Measurements from ENCODE around the gene GPBP1L1. TPM values are rescaled to one million over a fixed set of nuclear protein-coding genes. Genes with fewer than 3 reads are reported as not detected.

The GPBP1L1 gene
- total and polyA plus RNA-seq, 2 of the 4 experiments (the other 2 are of a cell fraction): 31.5 to 57.4 TPM

DNA sequence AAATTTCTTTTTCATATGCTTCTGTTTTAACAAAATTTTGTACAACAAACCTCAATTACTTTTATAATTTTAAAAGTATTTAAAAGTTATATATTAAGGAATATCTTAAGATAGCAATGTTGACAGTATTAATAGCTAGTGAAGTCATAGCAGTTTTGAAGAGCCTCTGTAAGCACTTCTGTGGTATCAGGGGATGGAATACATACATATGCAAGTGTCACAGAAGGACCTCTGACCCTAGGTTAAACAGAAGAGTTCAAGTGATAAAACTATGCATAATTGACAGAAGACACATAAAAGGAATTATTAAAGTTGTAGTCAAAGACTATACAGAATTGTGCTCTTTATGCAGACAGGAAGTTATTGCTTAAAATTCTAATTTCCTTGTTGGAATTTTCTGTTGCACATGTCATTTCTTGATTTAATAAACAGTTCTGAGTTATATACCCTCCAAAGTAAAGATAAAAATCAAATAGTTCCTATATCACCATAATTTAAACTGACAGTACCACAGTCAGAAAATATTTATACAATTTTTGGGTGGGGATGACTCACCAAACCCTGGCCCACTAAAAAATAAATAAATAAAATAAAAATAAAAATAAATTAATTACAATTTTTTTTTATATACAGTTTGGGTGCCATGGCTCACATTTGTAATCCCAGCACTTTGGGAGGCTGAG lies 37.1 kb upstream of the GPBP1L1 start:
- Histone ChIP-seq H2BK20ac (ENCODE audit: low read depth, low read length) (no peak overlapping the region), H3K23ac (ENCODE audit: low read depth, low read length) (no peak overlapping the region), H3K56ac (ENCODE audit: extremely low read depth, insufficient read depth, low read length) (0 out of 2 replicates have a peak overlapping the region, but pooled peaks have one; percentile 11), H2BK120ac (ENCODE audit: low read depth, low read length) (no peak overlapping the region), H3K9ac (ENCODE audit: low read depth, low read length) (no peak overlapping the region), H3K4ac (ENCODE audit: low read depth, low read length) (no peak overlapping the region), H3K27me3 (ENCODE audit: control insufficient read depth, insufficient read depth, low read length) (no peaks in the 10 kb centered on the region), H3K4me2 (ENCODE audit: low read depth, low read length) (no peak overlapping the region), H2BK15ac (ENCODE audit: low read depth, low read length) (no peak overlapping the region), H3K36me3 (ENCODE audit: control insufficient read depth, insufficient read depth, low read length) (peaks cover 3% of the 10 kb centered on the region), H4K8ac (ENCODE audit: low read depth in 2 of 2, low read length in 2 of 2) (no peak overlapping the region), H2BK5ac (ENCODE audit: low read depth, low read length, poor library complexity, severe bottlenecking) (peak overlapping the region; percentile 58), H4K91ac (ENCODE audit: insufficient read depth, low read depth, low read length) (no peak overlapping the region), H3K79me1 (ENCODE audit: low read depth in 1 of 2, low read length in 2 of 2) (no peaks in the 10 kb centered on the region), H2AFZ (replicated peaks; ENCODE audit: low read length, poor library complexity) (no peak overlapping the region), H3K27ac (ENCODE audit: insufficient read depth, low read length) (no peak overlapping the region), H2AK9ac (replicated peaks; ENCODE audit: low read depth, low read length, poor library complexity) (no peak overlapping the region), H3K9me3 (ENCODE audit: control insufficient read depth, insufficient read depth, low read length) (no peaks in the 10 kb centered on the region), H4K20me1 (ENCODE audit: insufficient read depth, low read length) (no peaks in the 10 kb centered on the region), H2AK5ac (ENCODE audit: low read depth, low read length) (no peak overlapping the region), H3K18ac (ENCODE audit: low read depth, low read length) (no peak overlapping the region; the same call in 1 of the 2 replicates), H4K5ac (ENCODE audit: low read depth, low read length) (no peak overlapping the region), H3K14ac (replicated peaks; ENCODE audit: low read depth, low read length) (no peak overlapping the region; the same call in 1 of the 2 replicates), H3K9me1 (ENCODE audit: insufficient read depth, low read length) (0 out of 2 replicates have a peak, but pooled peaks cover 3% of the 10 kb centered on the region), H3K4me3 (ENCODE audit: insufficient read depth, low read depth, low read length) (no peak overlapping the region), H3K4me1 (ENCODE audit: control insufficient read depth, insufficient read depth, low read length) (peaks cover 4% of the 10 kb centered on the region; the same call in 1 of the 2 replicates)
- no peak for DNase-seq
- POLR2A ChIA-PET (ENCODE audit: unreplicated experiment): no interaction called here
- CTCF ChIA-PET: no interaction called here
- no TSS peak for BruUV-seq (replicated peaks)
- no peak for ATAC-seq (ENCODE audit: low read depth)
- intact Hi-C loops (cut with micrococcal nuclease) (no loop called here), dilution Hi-C loops (cut with HindIII; ENCODE audit: low sequenced_read_pairs, unreplicated experiment) (no loop called here), in situ Hi-C loops (cut with MboI; ENCODE audit: low sequenced_read_pairs) (no loop called here)
- TF ChIP-seq MAFK (IDR thresholded peaks at IDR 0.05; ENCODE audit: low read depth, low read length): no peak
- TF ChIP-seq SMC3 (IDR thresholded peaks at IDR 0.05; ENCODE audit: low read depth, low read length): no peak
- no peak for TF ChIP-seq MXI1 (IDR thresholded peaks at IDR 0.05; ENCODE audit: borderline replicate concordance, low read depth, low read length)
- TF ChIP-seq, protein P1, sequence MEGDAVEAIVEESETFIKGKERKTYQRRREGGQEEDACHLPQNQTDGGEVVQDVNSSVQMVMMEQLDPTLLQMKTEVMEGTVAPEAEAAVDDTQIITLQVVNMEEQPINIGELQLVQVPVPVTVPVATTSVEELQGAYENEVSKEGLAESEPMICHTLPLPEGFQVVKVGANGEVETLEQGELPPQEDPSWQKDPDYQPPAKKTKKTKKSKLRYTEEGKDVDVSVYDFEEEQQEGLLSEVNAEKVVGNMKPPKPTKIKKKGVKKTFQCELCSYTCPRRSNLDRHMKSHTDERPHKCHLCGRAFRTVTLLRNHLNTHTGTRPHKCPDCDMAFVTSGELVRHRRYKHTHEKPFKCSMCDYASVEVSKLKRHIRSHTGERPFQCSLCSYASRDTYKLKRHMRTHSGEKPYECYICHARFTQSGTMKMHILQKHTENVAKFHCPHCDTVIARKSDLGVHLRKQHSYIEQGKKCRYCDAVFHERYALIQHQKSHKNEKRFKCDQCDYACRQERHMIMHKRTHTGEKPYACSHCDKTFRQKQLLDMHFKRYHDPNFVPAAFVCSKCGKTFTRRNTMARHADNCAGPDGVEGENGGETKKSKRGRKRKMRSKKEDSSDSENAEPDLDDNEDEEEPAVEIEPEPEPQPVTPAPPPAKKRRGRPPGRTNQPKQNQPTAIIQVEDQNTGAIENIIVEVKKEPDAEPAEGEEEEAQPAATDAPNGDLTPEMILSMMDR (conservative IDR thresholded peaks at IDR 0.05; ENCODE audit: low read depth, low read length): no peak
- TF ChIP-seq CHD1 (IDR thresholded peaks at IDR 0.05; ENCODE audit: low read depth, low read length): no peak
- no peak for TF ChIP-seq CEBPB (IDR thresholded peaks at IDR 0.05; ENCODE audit: low read depth, low read length)
- no peak for TF ChIP-seq RAD21 (IDR thresholded peaks at IDR 0.05; ENCODE audit: low read length)
- no peak for TF ChIP-seq RFX5 (IDR thresholded peaks at IDR 0.05; ENCODE audit: low read depth, low read length)
